ENCODE measurements around the gene ZNF778. TPM values are rescaled to one million over a fixed set of nuclear protein-coding genes. Genes with fewer than 3 reads are reported as not detected.

ZNF778 gene
- total and polyA plus RNA-seq, 3 experiments from 2014 or later: 4.1 to 13.5 (median 11.4) TPM

DNA sequence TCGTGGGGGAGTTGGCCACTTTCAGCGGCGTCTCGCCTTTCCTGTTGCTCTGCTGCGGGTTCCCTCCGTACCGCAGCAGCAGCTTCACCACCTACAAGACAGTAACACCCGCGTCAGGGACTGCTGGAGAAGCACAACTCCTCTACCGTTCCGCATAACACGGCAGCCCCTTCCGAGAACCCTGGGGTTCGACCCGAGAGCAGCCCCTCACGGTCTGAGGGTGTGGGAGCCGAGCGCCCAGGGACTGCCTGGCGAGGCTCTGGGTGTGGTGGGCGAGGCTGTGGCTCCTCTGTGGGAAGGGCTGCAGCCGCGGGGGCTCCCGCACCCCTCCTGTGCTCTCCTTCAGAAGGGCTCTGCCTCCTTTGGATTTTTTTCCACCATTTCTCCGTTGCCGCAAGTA is 68.6 kb downstream of the ZNF778 start:
- peak overlapping the region in 1 of 7 donors; percentile 48 for H3K4me3 Mint-ChIP-seq
- no peaks in the 10 kb centered on the region for H3K9me3 ChIP-seq (ENCODE audit: low read length)
- ChIA-PET CTCF (interaction anchor here (1.1 to 1.2 kb wide), 2 partner anchors 221 to 223 kb away, joined by 3 read pairs; no protein-coding TSS in a partner anchor), POLR2A (no interaction called here)
- H3K4me1 Mint-ChIP-seq: peaks cover 5% of the 10 kb centered on the region in 3 donors
- H3K4me3 ChIP-seq (ENCODE audit: low read length): no peak overlapping the region
- H3K9me3 Mint-ChIP-seq: no peaks in the 10 kb centered on the region
- no peak for DNase-seq
- no peak overlapping the region for H3K27ac ChIP-seq (ENCODE audit: low read depth, low read length)
- peaks cover 60% of the 10 kb centered on the region for H3K36me3 ChIP-seq (ENCODE audit: insufficient read depth, low read length)
- no peaks in the 10 kb centered on the region for H3K4me1 ChIP-seq (ENCODE audit: insufficient read depth, low read length)
- peak overlapping the region in 1 of 8 donors; percentile 58 for H3K27ac Mint-ChIP-seq
- H3K27me3 Mint-ChIP-seq: peaks cover 0 to 1% of the 10 kb centered on the region in 2 donors
- H3K27me3 ChIP-seq (ENCODE audit: insufficient read depth, low read length, poor library complexity, severe bottlenecking): no peaks in the 10 kb centered on the region
- H3K36me3 Mint-ChIP-seq: peaks cover 0 to 44% (median 2%) of the 10 kb centered on the region in 3 donors

Other genes with a start within 250 kb of the ZNF778 start
- gene CBFA2T3, start 240.5 kb upstream of the ZNF778 start, total RNA-seq: under 1 TPM in 1 of 2 experiments, not detected in 1; 0.22 TPM
- gene CBFA2T3, start 240.5 kb upstream of the ZNF778 start, polyA plus RNA-seq: not detected
- gene ACSF3, start 123.9 kb upstream of the ZNF778 start, total RNA-seq: 10 to 100 TPM; 43.6 to 43.9 TPM
- gene ACSF3, start 123.9 kb upstream of the ZNF778 start, polyA plus RNA-seq: 35.5 TPM
- not detected for gene CDH15, start 46.0 kb upstream of the ZNF778 start, total RNA-seq
- gene CDH15, start 46.0 kb upstream of the ZNF778 start, polyA plus RNA-seq: not detected
- not detected for gene SLC22A31, start 17.2 kb upstream of the ZNF778 start, total RNA-seq
- gene SLC22A31, start 17.2 kb upstream of the ZNF778 start, polyA plus RNA-seq: not detected